Right renal pelvis (tissue), 4 donors: ENCODE data around the gene ZNF320. TPM values are rescaled to one million over a fixed set of nuclear protein-coding genes. Genes with fewer than 3 reads are reported as not detected.

Experiments used
- polyA plus RNA-seq, 4 donors: library from polyadenylated mRNA; unstranded; fragments of 120-200 nt; gene quantifications; one replicate each; pipeline ENCODE4 v1.2.1, GENCODE V29; 2013; ENCODE audit not compliant: insufficient read length in 4 of 4

The ZNF320 gene
- polyA plus RNA-seq, 4 donors, result 19.4 to 26.0 (median 21.2) TPM

Other genes starting within 250 kb of the ZNF320 start
- 10 to 100 TPM; 13.6 to 19.8 (median 17.2) TPM for gene ZNF611, start 162.6 kb downstream of the ZNF320 start, polyA plus RNA-seq
- gene ZNF600, start 110.8 kb downstream of the ZNF320 start, polyA plus RNA-seq, result 1 to 10 TPM; 6.2 to 8.8 (median 8.0) TPM
- gene ZNF28, start 76.0 kb downstream of the ZNF320 start, polyA plus RNA-seq, result 10 to 100 TPM; 17.9 to 23.9 (median 22.2) TPM
- 10 to 100 TPM; 34.1 to 38.4 (median 36.0) TPM for gene ZNF468, start 40.0 kb downstream of the ZNF320 start, polyA plus RNA-seq
- gene ZNF888, start 25.8 kb upstream of the ZNF320 start, polyA plus RNA-seq, result 10 to 100 TPM; 11.9 to 14.2 (median 12.5) TPM
- 10 to 100 TPM; 14.2 to 15.9 (median 14.5) TPM for gene ZNF816, start 65.2 kb upstream of the ZNF320 start, polyA plus RNA-seq
- gene ERVV-1, start 116.3 kb upstream of the ZNF320 start, polyA plus RNA-seq, result under 1 TPM in 1 of 4 donors, not detected in 3; 0.04 TPM
- under 1 TPM in 3 of 4 donors, not detected in 1; 0.06 to 0.13 (median 0.07) TPM for gene ERVV-2, start 147.1 kb upstream of the ZNF320 start, polyA plus RNA-seq
- gene ZNF160, start 205.8 kb upstream of the ZNF320 start, polyA plus RNA-seq, result 10 to 100 TPM; 36.2 to 50.2 (median 38.6) TPM
- 10 to 100 TPM; 17.6 to 26.7 (median 23.8) TPM for gene ZNF415, start 235.3 kb upstream of the ZNF320 start, polyA plus RNA-seq